ENCODE data around the gene SIX5.
"Not testable (repeated sequence)": the region's sequence is repeated elsewhere in the genome, so short reads cannot be mapped to it uniquely, and the experiment has no call there.

SIX5 gene

DNA sequence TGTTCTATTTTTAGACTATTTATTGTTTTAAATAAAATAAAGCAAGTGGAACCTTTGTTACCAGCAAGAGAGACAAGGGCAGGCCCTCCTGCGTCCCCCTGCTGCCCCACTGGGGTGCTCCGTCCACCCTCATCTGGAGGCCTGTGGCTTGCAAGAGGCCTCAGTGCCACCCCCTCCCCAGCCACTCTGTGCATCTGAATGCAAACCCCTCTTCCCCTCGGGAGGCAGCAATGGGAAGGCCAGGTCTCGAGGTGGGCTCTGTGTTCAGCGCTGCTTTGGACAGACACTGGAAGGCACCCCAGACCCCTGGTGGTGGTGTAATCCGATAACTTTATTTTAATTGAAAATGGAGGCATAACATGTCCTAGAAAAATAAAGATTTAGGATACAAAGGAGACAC, 4.6 kb downstream of the SIX5 start:
- Mint-ChIP-seq H3K36me3 (no peaks in the 10 kb centered on the region), H3K27ac (no peak overlapping the region), H3K4me1 (peaks cover 7% of the 10 kb centered on the region), H3K9me3 (no peaks in the 10 kb centered on the region), H3K4me3 (no peak overlapping the region), H3K27me3 (peaks cover 13% of the 10 kb centered on the region)
- no peak for ATAC-seq (ENCODE audit: low read depth)
- no peak for DNase-seq (ENCODE audit: low spot score in 2 of 2)

DNA sequence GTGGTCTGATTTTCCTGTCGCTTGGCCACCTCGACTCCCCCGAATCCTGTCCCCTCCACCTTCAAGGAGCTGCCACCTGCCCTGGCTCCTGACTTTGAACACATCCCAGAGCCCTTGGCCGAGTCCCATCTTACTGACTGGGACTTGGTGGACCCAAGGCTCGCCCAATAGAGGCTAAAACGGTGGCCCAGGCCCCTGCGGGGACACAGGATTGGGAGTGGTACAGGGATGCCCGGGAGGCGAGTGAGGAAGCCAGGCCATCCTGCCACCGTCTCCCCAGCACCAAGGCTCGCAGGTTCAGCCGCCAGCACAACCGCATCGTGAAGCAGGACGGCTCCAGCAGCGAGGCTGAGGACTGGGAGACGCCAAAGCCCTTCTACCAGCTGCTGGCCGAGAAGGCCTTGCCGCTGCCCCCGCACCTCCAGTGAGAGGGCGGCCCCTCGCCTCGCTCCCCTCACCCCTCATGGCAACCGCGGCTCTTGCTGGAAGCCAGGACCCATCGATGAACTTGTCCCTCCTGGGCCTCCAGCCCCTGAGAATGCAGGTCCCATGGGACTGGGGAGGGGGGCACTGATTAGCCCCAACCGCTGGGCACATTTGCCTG, 5.3 kb downstream of the SIX5 start:
- Mint-ChIP-seq H3K4me1 (peaks cover 5% of the 10 kb centered on the region), H3K27me3 (peaks cover 13% of the 10 kb centered on the region), H3K27ac (no peak overlapping the region), H3K9me3 (no peaks in the 10 kb centered on the region), H3K36me3 (no peaks in the 10 kb centered on the region), H3K4me3 (no peak overlapping the region)
- DNase-seq (ENCODE audit: low spot score in 2 of 2) (no peak), ATAC-seq (ENCODE audit: low read depth) (no peak)

DNA sequence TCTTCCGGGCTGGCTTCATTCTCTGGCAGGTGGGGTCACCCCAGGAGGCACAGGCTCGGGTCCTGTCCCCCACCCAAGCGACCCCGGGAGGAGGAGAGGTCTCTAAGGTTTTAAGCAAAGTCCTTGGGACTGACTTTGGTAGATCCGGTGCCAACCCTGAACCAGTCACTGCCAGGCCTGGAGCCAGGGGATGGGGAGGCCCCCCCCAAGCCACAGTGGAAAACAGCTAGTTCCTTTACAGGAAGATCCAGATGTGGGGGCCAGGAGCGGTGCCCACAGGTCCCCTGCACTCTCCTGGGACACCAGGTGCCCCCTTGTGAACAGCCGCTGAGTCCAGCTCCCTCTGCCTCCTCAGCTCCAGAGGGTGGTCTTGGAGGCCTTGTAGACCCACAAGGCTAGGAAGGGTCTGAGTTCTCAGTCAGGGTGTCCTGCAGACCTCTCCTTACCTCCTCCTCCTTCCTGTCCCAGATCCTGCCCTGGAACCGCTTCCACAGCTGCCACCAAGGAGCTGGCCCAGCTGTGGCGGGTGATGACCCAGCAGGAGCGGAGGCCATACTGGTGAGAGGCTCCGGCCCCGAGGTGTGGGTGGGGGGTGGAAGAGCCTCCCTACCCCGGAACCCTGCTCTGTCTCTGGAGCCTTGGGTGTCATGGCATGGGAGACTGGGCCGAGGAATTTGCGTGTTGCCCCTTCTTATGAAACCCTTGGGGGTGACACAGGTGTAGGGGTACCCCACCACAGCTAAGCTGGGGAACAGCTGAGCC, 6.0 kb downstream of the SIX5 start:
- H3K4me3 Mint-ChIP-seq = no peak overlapping the region
- no peaks in the 10 kb centered on the region for H3K9me3 Mint-ChIP-seq
- H3K27me3 Mint-ChIP-seq = peaks cover 13% of the 10 kb centered on the region
- peaks cover 3% of the 10 kb centered on the region for H3K4me1 Mint-ChIP-seq
- ATAC-seq (ENCODE audit: low read depth) (no peak), DNase-seq (ENCODE audit: low spot score in 2 of 2) (no peak)
- no peak overlapping the region for H3K27ac Mint-ChIP-seq
- no peaks in the 10 kb centered on the region for H3K36me3 Mint-ChIP-seq

DNA sequence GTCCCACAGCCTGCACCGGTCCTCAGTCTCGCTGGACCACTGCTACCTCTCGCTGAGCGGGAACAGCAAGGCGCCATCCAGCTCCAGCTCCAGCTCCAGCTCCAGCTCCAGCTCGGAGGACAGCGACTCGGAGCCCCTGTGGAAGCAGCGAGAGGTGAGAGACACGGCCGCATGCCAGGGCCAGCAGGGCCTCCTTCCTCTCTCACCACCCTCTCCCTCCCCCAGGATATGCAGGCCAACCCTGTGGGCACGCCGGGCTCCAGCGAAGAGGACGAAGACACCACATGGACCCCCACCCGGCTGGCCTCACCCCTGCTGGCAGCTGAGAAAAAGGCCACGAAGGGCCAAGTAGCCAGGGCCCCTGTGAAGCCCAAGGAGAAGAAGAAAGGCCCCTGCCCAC, 7.3 kb downstream of the SIX5 start:
- Mint-ChIP-seq H3K36me3 (no peaks in the 10 kb centered on the region), H3K27me3 (peaks cover 11% of the 10 kb centered on the region), H3K4me3 (no peak overlapping the region), H3K9me3 (no peaks in the 10 kb centered on the region), H3K27ac (no peak overlapping the region), H3K4me1 (no peaks in the 10 kb centered on the region)
- no peak for ATAC-seq (ENCODE audit: low read depth)
- DNase-seq (ENCODE audit: low spot score in 2 of 2) = no peak

DNA sequence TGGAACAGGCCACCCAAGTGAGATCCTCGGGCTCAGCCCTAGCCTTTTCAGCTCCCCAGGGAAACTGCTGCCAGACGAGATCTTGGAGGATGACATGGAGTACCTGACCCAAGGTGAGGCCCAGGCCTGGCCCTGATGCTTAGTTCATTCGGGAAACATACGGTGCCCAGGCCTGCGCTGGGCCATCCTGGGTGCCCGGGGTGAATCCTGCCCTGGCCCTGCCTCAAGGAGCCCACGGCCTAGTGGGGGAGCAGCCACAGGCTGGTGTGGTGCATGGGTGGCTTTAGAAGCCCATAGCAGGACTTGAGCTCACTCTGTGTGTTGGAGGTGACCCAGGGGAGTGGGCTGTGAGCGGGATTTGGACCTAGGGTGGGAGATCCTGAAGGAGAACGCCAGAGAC, 10.1 kb downstream of the SIX5 start:
- Mint-ChIP-seq H3K4me1 (no peaks in the 10 kb centered on the region), H3K27ac (no peak overlapping the region), H3K27me3 (peaks cover 1% of the 10 kb centered on the region), H3K36me3 (no peaks in the 10 kb centered on the region), H3K9me3 (no peaks in the 10 kb centered on the region), H3K4me3 (no peak overlapping the region)
- no peak for DNase-seq (ENCODE audit: low spot score in 2 of 2)
- ATAC-seq (ENCODE audit: low read depth) = no peak

DNA sequence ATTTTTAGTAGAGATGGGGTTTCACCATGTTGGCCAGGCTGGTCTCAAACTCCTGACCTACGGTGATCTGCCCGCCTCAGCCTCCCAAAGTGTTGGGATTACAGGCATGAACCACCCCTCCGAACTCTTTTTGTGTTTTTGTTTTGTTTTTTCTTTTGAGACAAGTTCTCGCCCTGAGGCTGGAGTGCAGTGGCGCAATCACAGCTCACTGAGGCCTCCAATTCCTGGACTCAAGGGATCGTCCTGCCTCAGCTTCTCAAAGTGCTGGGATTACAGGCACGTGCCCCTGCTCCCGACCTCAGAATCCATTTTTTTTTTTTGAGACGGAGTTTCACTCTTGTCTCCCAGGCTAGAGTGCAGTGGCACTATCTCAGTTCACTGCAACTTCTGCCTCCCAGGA, 11.4 kb downstream of the SIX5 start:
- ATAC-seq (ENCODE audit: low read depth) = no peak
- no peak for DNase-seq (ENCODE audit: low spot score in 2 of 2)
- no peaks in the 10 kb centered on the region for H3K4me1 Mint-ChIP-seq
- H3K9me3 Mint-ChIP-seq = no peaks in the 10 kb centered on the region
- no peak overlapping the region for H3K27ac Mint-ChIP-seq
- no peak overlapping the region for H3K4me3 Mint-ChIP-seq
- peaks cover 4% of the 10 kb centered on the region for H3K27me3 Mint-ChIP-seq
- H3K36me3 Mint-ChIP-seq = no peaks in the 10 kb centered on the region

DNA sequence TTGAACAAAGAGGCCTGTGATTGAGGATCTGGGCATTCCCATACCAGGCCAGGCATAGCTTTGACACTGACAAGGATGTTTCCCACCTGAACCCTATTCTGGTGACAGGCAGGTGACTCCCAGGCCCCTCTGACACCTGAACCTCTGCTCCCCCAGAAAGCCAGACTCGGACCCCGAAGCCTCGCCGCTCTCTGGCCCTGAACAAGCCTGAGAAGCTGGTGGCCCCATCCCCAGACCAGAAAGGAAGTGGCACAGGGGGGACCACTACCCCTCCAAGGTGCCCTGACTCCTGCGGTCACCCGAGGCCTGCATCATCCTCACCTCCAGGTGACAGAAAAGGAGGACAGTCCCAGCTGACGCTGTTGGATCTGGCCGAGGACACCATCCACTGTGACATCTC, 14.7 kb downstream of the SIX5 start:
- Mint-ChIP-seq H3K36me3 (no peaks in the 10 kb centered on the region), H3K27me3 (peaks cover 5% of the 10 kb centered on the region), H3K4me1 (no peaks in the 10 kb centered on the region), H3K9me3 (no peaks in the 10 kb centered on the region), H3K4me3 (no peak overlapping the region), H3K27ac (no peak overlapping the region)
- ATAC-seq (ENCODE audit: low read depth) (no peak), DNase-seq (ENCODE audit: low spot score in 2 of 2) (no peak)

DNA sequence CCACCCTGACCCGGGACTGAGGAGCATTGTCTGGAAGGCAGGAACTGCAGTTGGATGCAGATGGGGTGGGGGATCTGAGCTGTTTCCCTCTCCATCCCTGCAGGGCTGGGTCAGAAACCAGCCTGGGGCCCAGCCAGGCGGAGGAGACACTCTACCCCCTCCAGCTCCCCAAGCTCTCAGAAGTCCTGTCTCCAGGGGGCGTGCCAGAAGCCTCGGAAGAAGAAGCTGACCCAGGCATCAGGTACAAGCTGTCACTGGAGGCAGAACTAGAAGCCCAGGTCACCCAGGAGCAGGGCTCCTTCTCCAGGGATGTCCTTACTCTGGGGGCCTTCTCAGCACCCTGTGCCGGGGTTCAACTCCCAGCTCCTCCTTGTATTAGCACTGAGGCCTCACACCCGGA, 15.5 kb downstream of the SIX5 start:
- H3K36me3 Mint-ChIP-seq = no peaks in the 10 kb centered on the region
- H3K9me3 Mint-ChIP-seq = no peaks in the 10 kb centered on the region
- ATAC-seq (ENCODE audit: low read depth) (no peak), DNase-seq (ENCODE audit: low spot score in 2 of 2) (no peak)
- peaks cover 5% of the 10 kb centered on the region for H3K27me3 Mint-ChIP-seq
- no peaks in the 10 kb centered on the region for H3K4me1 Mint-ChIP-seq
- no peak overlapping the region for H3K27ac Mint-ChIP-seq
- no peak overlapping the region for H3K4me3 Mint-ChIP-seq

DNA sequence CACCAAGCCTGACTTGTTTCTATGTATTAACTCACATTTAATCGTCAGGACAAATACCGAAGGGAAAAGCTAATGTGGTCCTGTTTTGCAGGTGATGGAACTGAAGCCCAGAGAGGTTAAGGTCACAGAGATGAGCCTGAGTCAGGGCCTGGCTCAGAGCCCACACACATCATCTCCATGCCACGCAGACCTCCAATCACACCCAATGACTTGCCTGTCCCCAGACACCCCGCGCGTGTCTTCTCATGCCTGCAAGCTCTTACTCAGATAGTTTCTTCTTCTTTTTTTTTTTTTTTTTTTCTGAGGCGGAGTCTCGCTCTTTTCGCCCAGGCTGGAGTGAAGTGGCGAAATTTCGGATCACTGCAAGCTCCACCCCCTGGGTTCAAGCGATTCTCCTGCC, 16.4 kb downstream of the SIX5 start:
- DNase-seq (ENCODE audit: low spot score in 2 of 2) (no peak), ATAC-seq (ENCODE audit: low read depth) (no peak)
- no peak overlapping the region for H3K4me3 Mint-ChIP-seq
- H3K27ac Mint-ChIP-seq = no peak overlapping the region
- H3K9me3 Mint-ChIP-seq = no peaks in the 10 kb centered on the region
- peaks cover 6% of the 10 kb centered on the region for H3K27me3 Mint-ChIP-seq
- H3K4me1 Mint-ChIP-seq = no peaks in the 10 kb centered on the region
- peaks cover under 1% of the 10 kb centered on the region for H3K36me3 Mint-ChIP-seq

DNA sequence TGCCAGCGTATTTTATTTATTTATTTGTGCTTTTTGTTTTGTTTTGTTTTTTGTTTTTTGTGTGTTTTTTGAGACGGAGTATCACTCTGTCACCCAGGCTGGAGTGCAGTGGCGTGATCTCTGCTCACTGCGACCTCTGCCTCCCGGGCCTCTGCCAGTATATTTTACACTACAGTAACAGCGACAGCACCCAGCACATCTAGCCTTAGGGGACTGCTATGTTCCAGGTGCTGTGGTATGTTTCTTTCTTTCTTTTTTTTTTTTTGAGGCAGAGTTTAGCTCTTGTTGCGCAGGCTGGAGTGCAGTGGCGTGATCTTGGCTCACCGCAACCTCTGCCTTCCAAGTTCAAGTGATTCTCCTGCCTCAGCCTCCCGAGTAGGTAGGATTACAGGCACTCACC, 17.6 kb downstream of the SIX5 start:
- DNase-seq (ENCODE audit: low spot score in 2 of 2); H3K27ac Mint-ChIP-seq; H3K36me3 Mint-ChIP-seq; H3K4me3 Mint-ChIP-seq; ATAC-seq (ENCODE audit: low read depth); H3K4me1 Mint-ChIP-seq; H3K9me3 Mint-ChIP-seq: not testable (repeated sequence)
- peaks cover 12% of the 10 kb centered on the region for H3K27me3 Mint-ChIP-seq

DNA sequence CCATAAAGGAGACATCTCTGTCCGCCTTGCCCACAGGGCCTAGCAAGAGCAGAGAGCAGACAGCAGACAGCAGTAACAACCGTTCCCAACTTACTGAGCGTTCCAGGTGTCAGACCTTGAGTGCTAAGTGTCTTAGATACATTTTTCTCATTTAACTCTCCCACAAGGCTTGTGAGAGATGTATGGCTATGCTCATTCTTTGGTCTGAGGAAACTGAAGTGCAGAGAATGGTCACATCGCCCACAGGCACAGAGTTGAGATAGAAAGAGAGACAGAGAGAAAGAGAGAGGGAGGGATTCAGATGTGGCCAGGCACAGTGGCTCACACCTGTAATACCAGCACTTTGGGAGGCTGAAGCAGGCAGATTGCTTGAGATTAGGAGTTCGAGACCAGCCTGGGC, 21.5 kb downstream of the SIX5 start:
- H3K9me3 Mint-ChIP-seq = no peaks in the 10 kb centered on the region
- H3K36me3 Mint-ChIP-seq = peaks cover 2% of the 10 kb centered on the region
- DNase-seq (ENCODE audit: low spot score in 2 of 2) = no peak
- H3K27me3 Mint-ChIP-seq = peaks cover 16% of the 10 kb centered on the region
- no peak overlapping the region for H3K27ac Mint-ChIP-seq
- no peak for ATAC-seq (ENCODE audit: low read depth)
- no peak overlapping the region for H3K4me3 Mint-ChIP-seq
- H3K4me1 Mint-ChIP-seq = no peaks in the 10 kb centered on the region

DNA sequence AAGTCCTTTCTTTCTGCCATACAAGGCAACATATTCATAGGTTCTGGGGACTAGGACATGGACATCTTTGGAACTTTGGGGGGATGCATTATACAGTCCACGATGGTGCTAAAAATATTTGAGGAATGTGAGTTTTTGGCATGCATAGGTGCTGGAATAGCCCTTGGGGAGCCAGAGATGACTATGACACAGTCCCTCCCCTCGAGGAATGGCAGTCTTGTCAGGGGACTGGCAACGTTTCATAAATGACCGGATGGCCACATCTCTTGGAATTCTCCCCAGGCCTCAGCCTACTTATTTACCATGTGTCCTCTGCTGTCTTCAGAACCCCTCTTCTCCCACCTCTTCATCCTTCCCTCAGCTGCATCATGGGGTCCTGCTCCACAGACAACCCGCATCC, 22.2 kb downstream of the SIX5 start:
- ATAC-seq (ENCODE audit: low read depth) (no peak), DNase-seq (ENCODE audit: low spot score in 2 of 2) (no peak)
- H3K4me3 Mint-ChIP-seq = no peak overlapping the region
- no peaks in the 10 kb centered on the region for H3K9me3 Mint-ChIP-seq
- H3K27me3 Mint-ChIP-seq = peaks cover 16% of the 10 kb centered on the region
- H3K36me3 Mint-ChIP-seq = peaks cover 2% of the 10 kb centered on the region
- H3K27ac Mint-ChIP-seq = no peak overlapping the region
- no peaks in the 10 kb centered on the region for H3K4me1 Mint-ChIP-seq

DNA sequence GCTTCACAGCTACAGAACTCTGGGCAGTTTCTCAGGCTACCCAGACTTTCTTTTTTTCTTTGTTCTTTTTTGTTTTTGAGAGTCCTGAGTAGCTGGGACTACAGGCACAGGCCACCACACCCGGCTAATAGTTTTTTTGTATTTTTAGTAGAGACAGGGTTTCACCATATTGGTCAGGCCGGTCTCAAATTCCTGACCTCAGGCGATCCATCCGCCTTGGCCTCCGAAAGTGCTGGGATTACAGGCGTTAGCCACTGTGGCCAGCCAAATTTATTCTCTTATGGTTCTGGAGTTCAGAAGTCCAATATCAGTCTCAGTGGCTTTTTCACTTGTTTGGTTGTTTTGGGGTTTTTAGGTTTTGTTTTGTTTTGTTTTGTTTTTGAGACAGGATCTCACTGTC, 23.4 kb downstream of the SIX5 start:
- Mint-ChIP-seq H3K27me3 (peaks cover 13% of the 10 kb centered on the region), H3K27ac (no peak overlapping the region), H3K36me3 (peaks cover 2% of the 10 kb centered on the region), H3K4me3 (no peak overlapping the region), H3K9me3 (no peaks in the 10 kb centered on the region), H3K4me1 (no peaks in the 10 kb centered on the region)
- DNase-seq (ENCODE audit: low spot score in 2 of 2) = no peak
- ATAC-seq (ENCODE audit: low read depth) = no peak

DNA sequence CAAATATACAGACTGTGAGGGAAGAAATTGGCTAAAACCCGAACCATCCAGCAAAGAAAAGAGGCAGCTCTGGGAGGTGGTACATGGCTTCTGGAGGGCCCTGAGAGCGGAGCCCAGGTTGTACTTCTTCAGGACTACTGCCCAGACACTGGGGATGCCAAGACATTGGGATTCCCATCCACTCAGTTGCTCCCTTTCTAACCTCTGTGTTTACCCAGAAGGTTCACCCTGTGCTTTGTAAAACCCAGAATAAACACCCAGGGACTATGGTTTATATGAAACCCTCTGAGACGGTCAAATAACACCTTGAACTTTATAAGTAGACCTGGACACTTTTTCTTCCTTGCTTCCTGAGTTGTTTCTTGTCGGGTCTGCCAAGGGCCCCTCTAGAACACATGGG, 26.1 kb downstream of the SIX5 start:
- ATAC-seq (ENCODE audit: low read depth) = no peak
- no peak overlapping the region for H3K27ac Mint-ChIP-seq
- H3K9me3 Mint-ChIP-seq = no peaks in the 10 kb centered on the region
- no peaks in the 10 kb centered on the region for H3K4me1 Mint-ChIP-seq
- DNase-seq (ENCODE audit: low spot score in 2 of 2) = no peak
- H3K4me3 Mint-ChIP-seq = no peak overlapping the region
- peaks cover 13% of the 10 kb centered on the region for H3K27me3 Mint-ChIP-seq
- H3K36me3 Mint-ChIP-seq = peaks cover 2% of the 10 kb centered on the region

All from memory B cell (primary cell).